SKM-1 (cell line): Measurements from ENCODE around the gene ABCC9.
"Not testable (repeated sequence)": the region's sequence is repeated elsewhere in the genome, so short reads cannot be mapped to it uniquely, and the experiment has no call there.

Experiments
- DNase-seq: peaks from one replicate; lab custom pipeline; 2025; ENCODE audit not compliant: unreplicated experiment; lab: John Stamatoyannopoulos, UW

The ABCC9 gene

GRCh38 chr12:21934173-21934572, 7.1 kb downstream of the ABCC9 start:
- DNase-seq, result no peak

- no peak for DNase-seq
Observed at GRCh38 chr12:21933656-21934055, 7.6 kb downstream of the ABCC9 start.

GRCh38 chr12:21929972-21930371, 11.3 kb downstream of the ABCC9 start:
- not testable (repeated sequence) for DNase-seq

- DNase-seq, result no peak
Observed at GRCh38 chr12:21925296-21925913, 15.8 kb downstream of the ABCC9 start.

- no peak for DNase-seq
Observed at GRCh38 chr12:21921436-21921835, 19.8 kb downstream of the ABCC9 start.

- DNase-seq, result no peak
Observed at GRCh38 chr12:21918456-21918855, 22.8 kb downstream of the ABCC9 start.

- no peak for DNase-seq
Observed at GRCh38 chr12:21913823-21914222, 27.4 kb downstream of the ABCC9 start.

- DNase-seq, result no peak
Observed at GRCh38 chr12:21912318-21912717, 28.9 kb downstream of the ABCC9 start.

GRCh38 chr12:21911832-21912231, 29.4 kb downstream of the ABCC9 start:
- no peak for DNase-seq

- no peak for DNase-seq
Observed at GRCh38 chr12:21910657-21911056, 30.6 kb downstream of the ABCC9 start.

GRCh38 chr12:21907948-21908837, 33.0 kb downstream of the ABCC9 start:
- no peak for DNase-seq

GRCh38 chr12:21906919-21907493, 34.2 kb downstream of the ABCC9 start:
- no peak for DNase-seq

- not testable (repeated sequence) for DNase-seq
Observed at GRCh38 chr12:21899532-21899931, 41.7 kb downstream of the ABCC9 start.

- DNase-seq, result no peak
Observed at GRCh38 chr12:21895651-21896050, 45.6 kb downstream of the ABCC9 start.

GRCh38 chr12:21894792-21895595, 46.2 kb downstream of the ABCC9 start:
- no peak for DNase-seq

GRCh38 chr12:21893924-21894323, 47.3 kb downstream of the ABCC9 start:
- no peak for DNase-seq

- no peak for DNase-seq
Observed at GRCh38 chr12:21892341-21892740, 48.9 kb downstream of the ABCC9 start.

GRCh38 chr12:21891751-21892217, 49.4 kb downstream of the ABCC9 start:
- no peak for DNase-seq

GRCh38 chr12:21888276-21888863, 52.9 kb downstream of the ABCC9 start:
- DNase-seq, result no peak

GRCh38 chr12:21884936-21885335, 56.3 kb downstream of the ABCC9 start:
- no peak for DNase-seq

- DNase-seq, result no peak
Observed at GRCh38 chr12:21882635-21883034, 58.6 kb downstream of the ABCC9 start.
